Liver (tissue), 9 donors: Measurements from ENCODE around the gene KHSRP. TPM values are rescaled to one million over a fixed set of nuclear protein-coding genes. Genes with fewer than 3 reads are reported as not detected.

Source experiments
- DNase-seq: peaks from one replicate; pipeline ENCODE4 v3.0.0-alpha.2; 2017; ENCODE audit warnings: low spot score
- H3K27ac ChIP-seq, 2 donors: one replicate each; pipeline ENCODE4 v1.7.0; 2013; ENCODE audit warnings: inconsistent platforms in 2 of 2, low read length in 2 of 2, control low read depth in 1 of 2, low read depth in 1 of 2, mild to moderate bottlenecking in 1 of 2
- H3K27me3 ChIP-seq, 4 donors: one replicate each; pipeline versions ENCODE4 v1.6.1 to v1.7.0; 2013; ENCODE audit warnings: low read length in 3 of 4, inconsistent platforms in 1 of 4, mild to moderate bottlenecking in 1 of 4, moderate library complexity in 1 of 4; ENCODE audit not compliant: control insufficient read depth in 4 of 4, insufficient read depth in 4 of 4
- H3K36me3 ChIP-seq, 4 donors: one replicate each; pipeline versions ENCODE4 v1.6.1 to v1.7.0; 2013; ENCODE audit warnings: low read length in 3 of 4, mild to moderate bottlenecking in 3 of 4, low read depth in 1 of 4, moderate library complexity in 1 of 4; ENCODE audit not compliant: control insufficient read depth in 4 of 4, insufficient read depth in 3 of 4
- H3K4me1 ChIP-seq, 4 donors: one replicate each; pipeline versions ENCODE4 v1.6.1 to v1.7.0; 2013; ENCODE audit warnings: low read length in 3 of 4, mild to moderate bottlenecking in 3 of 4, moderate library complexity in 1 of 4; ENCODE audit not compliant: control insufficient read depth in 4 of 4, insufficient read depth in 4 of 4
- H3K4me3 ChIP-seq, 3 donors: one replicate each; pipeline versions ENCODE4 v1.6.1 to v1.7.0; 2013; ENCODE audit warnings: low read length in 3 of 3, control low read depth in 1 of 3, low read depth in 1 of 3, mild to moderate bottlenecking in 1 of 3
- H3K9ac ChIP-seq, 2 donors: one replicate each; pipeline ENCODE4 v1.7.0; 2013; ENCODE audit warnings: low read length in 2 of 2, mild to moderate bottlenecking in 2 of 2, moderate library complexity in 2 of 2, control low read depth in 1 of 2, low read depth in 1 of 2
- H3K9me3 ChIP-seq, 4 donors: one replicate each; pipeline versions ENCODE4 v1.6.1 to v1.7.0; 2013; ENCODE audit warnings: low read length in 3 of 4; ENCODE audit not compliant: control insufficient read depth in 4 of 4
- CTCF ChIP-seq: fragments of 150-350 bp; IDR thresholded peaks from 2 replicates; pipeline ENCODE4 v1.5.1; 2017; ENCODE audit warnings: improper control_type of control experiment, low read depth, low read length; ENCODE audit not compliant: missing input control
- FOXA1 ChIP-seq: IDR thresholded peaks from 2 replicates; pipeline ENCODE4 v1.6.1; 2016; ENCODE audit warnings: antibody characterized with exemption
- FOXA2 ChIP-seq: IDR thresholded peaks from 2 replicates; pipeline ENCODE4 v1.6.1; 2016; ENCODE audit warnings: antibody characterized with exemption
- GABPA ChIP-seq, 2 donors: IDR thresholded peaks in 1 of 2; conservative IDR thresholded peaks in 1 of 2; 2 replicates each; pipeline ENCODE4 v1.6.1; 2016; ENCODE audit warnings: antibody characterized with exemption in 2 of 2, mild to moderate bottlenecking in 1 of 2, moderate library complexity in 1 of 2
- HNF4A ChIP-seq, 2 donors: conservative IDR thresholded peaks; 2 replicates each; pipeline ENCODE4 v1.6.1; 2016; ENCODE audit warnings: antibody characterized with exemption in 2 of 2, mild to moderate bottlenecking in 2 of 2
- HNF4G ChIP-seq: IDR thresholded peaks from 2 replicates; pipeline ENCODE4 v1.6.1; 2016; ENCODE audit warnings: antibody characterized with exemption
- JUND ChIP-seq, 2 donors: IDR thresholded peaks; 2 replicates each; pipeline ENCODE4 v1.6.1; 2016; ENCODE audit warnings: antibody characterized with exemption in 2 of 2
- MAX ChIP-seq: IDR thresholded peaks from 2 replicates; pipeline ENCODE4 v1.6.1; 2016; ENCODE audit warnings: antibody characterized with exemption
- NR2F2 ChIP-seq: IDR thresholded peaks from 2 replicates; pipeline ENCODE4 v1.6.1; 2016; ENCODE audit warnings: antibody characterized with exemption
- RAD21 ChIP-seq, 2 donors: IDR thresholded peaks; 2 replicates each; pipeline ENCODE4 v1.6.1; 2016; ENCODE audit warnings: antibody characterized with exemption in 2 of 2, mild to moderate bottlenecking in 2 of 2
- RXRA ChIP-seq, 2 donors: IDR thresholded peaks; 2 replicates each; pipeline ENCODE4 v1.6.1; 2017 to 2018; ENCODE audit warnings: antibody characterized with exemption in 2 of 2, mild to moderate bottlenecking in 1 of 2
- SP1 ChIP-seq: IDR thresholded peaks from 2 replicates; pipeline ENCODE4 v1.6.1; 2018; ENCODE audit warnings: antibody characterized with exemption, mild to moderate bottlenecking
- TAF1 ChIP-seq: conservative IDR thresholded peaks from 2 replicates; pipeline ENCODE4 v1.6.1; 2016; ENCODE audit warnings: antibody characterized with exemption, mild to moderate bottlenecking
- YY1 ChIP-seq: IDR thresholded peaks from 2 replicates; pipeline ENCODE4 v1.6.1; 2016; ENCODE audit warnings: antibody characterized with exemption, mild to moderate bottlenecking
- WGBS: extraction: QIAGEN DNeasy Blood & Tissue Kit; methylation state at CpG from one replicate; pipeline ENCODE4 v1.1.7; 2013; 5-methylcytosine and 5-hydroxymethylcytosine counted together
- polyA plus RNA-seq, 2 donors: library from polyadenylated mRNA; stranded (reverse) in 1 of 2; unstranded in 1 of 2; fragments of 200-250 nt in 1 of 2; fragments of >200 nt in 1 of 2; fragmentation: Nextera tagmentation in 1 of 2; extraction: Ambion mirVana in 1 of 2; gene quantifications; one replicate each; pipeline versions ENCODE4 v1.2.1 to v1.2.3, GENCODE V29; 2013 to 2015
- total RNA-seq, 2 donors: library from RNA; depleted of rRNA; stranded (reverse); fragments of >200 nt; gene quantifications; one replicate each; pipeline ENCODE4 v1.2.3, GENCODE V29; 2014
- TF ChIP-seq, protein P1 (sequence below): IDR thresholded peaks from 2 replicates; pipeline ENCODE4 v1.6.1; 2016; ENCODE audit warnings: antibody characterized with exemption, mild to moderate bottlenecking
- TF ChIP-seq, protein P2 (sequence below): IDR thresholded peaks from 2 replicates; pipeline ENCODE4 v1.6.1; 2016; ENCODE audit warnings: antibody characterized with exemption
- TF ChIP-seq, protein P3 (sequence below): IDR thresholded peaks from 2 replicates; pipeline ENCODE4 v1.6.1; 2016; ENCODE audit warnings: antibody characterized with exemption
- donor health status: healthy.
- donor health status: healthy.
- donor health status: healthy.
- donor health status: healthy.
- donor health status: healthy.

KHSRP gene
- total and polyA plus RNA-seq, 4 donors: 8.0 to 132 (median 66.1) TPM

- peaks cover 4 to 39% (median 28%) of the 10 kb centered on the region in 4 donors for H3K36me3 ChIP-seq
- WGBS: 97% methylated on average over 19 of the region's 19 CpGs
Observed at GRCh38 chr19:6452223-6452614, 27.6 kb upstream of the KHSRP start.

GRCh38 chr19:6451583-6452222, 27.1 kb upstream of the KHSRP start:
- Histone ChIP-seq H3K4me3 (no peak overlapping the region), H3K27ac (no peak overlapping the region), H3K27me3 (no peaks in the 10 kb centered on the region), H3K9ac (no peak overlapping the region), H3K4me1 (no peaks in the 10 kb centered on the region), H3K36me3 (peaks cover 4 to 42% (median 28%) of the 10 kb centered on the region in 4 donors), H3K9me3 (peaks cover 3 to 10% (median 5%) of the 10 kb centered on the region in 4 donors)
- DNase-seq: no peak
- 97% methylated on average over 7 of the region's 7 CpGs for WGBS
- TF ChIP-seq, protein P1, sequence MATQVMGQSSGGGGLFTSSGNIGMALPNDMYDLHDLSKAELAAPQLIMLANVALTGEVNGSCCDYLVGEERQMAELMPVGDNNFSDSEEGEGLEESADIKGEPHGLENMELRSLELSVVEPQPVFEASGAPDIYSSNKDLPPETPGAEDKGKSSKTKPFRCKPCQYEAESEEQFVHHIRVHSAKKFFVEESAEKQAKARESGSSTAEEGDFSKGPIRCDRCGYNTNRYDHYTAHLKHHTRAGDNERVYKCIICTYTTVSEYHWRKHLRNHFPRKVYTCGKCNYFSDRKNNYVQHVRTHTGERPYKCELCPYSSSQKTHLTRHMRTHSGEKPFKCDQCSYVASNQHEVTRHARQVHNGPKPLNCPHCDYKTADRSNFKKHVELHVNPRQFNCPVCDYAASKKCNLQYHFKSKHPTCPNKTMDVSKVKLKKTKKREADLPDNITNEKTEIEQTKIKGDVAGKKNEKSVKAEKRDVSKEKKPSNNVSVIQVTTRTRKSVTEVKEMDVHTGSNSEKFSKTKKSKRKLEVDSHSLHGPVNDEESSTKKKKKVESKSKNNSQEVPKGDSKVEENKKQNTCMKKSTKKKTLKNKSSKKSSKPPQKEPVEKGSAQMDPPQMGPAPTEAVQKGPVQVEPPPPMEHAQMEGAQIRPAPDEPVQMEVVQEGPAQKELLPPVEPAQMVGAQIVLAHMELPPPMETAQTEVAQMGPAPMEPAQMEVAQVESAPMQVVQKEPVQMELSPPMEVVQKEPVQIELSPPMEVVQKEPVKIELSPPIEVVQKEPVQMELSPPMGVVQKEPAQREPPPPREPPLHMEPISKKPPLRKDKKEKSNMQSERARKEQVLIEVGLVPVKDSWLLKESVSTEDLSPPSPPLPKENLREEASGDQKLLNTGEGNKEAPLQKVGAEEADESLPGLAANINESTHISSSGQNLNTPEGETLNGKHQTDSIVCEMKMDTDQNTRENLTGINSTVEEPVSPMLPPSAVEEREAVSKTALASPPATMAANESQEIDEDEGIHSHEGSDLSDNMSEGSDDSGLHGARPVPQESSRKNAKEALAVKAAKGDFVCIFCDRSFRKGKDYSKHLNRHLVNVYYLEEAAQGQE: no peak
- TF ChIP-seq CTCF: no peak
- no peak for TF ChIP-seq FOXA1
- no peak for TF ChIP-seq NR2F2
- no peak for TF ChIP-seq GABPA (IDR thresholded peaks at IDR 0.05 in 1 of 2, conservative IDR thresholded peaks at IDR 0.05 in 1 of 2)
- TF ChIP-seq RXRA (IDR thresholded peaks at IDR 0.05): no peak
- no peak for TF ChIP-seq YY1
- TF ChIP-seq, protein P2, sequence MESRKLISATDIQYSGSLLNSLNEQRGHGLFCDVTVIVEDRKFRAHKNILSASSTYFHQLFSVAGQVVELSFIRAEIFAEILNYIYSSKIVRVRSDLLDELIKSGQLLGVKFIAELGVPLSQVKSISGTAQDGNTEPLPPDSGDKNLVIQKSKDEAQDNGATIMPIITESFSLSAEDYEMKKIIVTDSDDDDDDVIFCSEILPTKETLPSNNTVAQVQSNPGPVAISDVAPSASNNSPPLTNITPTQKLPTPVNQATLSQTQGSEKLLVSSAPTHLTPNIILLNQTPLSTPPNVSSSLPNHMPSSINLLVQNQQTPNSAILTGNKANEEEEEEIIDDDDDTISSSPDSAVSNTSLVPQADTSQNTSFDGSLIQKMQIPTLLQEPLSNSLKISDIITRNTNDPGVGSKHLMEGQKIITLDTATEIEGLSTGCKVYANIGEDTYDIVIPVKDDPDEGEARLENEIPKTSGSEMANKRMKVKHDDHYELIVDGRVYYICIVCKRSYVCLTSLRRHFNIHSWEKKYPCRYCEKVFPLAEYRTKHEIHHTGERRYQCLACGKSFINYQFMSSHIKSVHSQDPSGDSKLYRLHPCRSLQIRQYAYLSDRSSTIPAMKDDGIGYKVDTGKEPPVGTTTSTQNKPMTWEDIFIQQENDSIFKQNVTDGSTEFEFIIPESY: no peak
- no peak for TF ChIP-seq MAX
- TF ChIP-seq RAD21 (IDR thresholded peaks at IDR 0.05): no peak
- no peak for TF ChIP-seq TAF1
- TF ChIP-seq SP1: no peak
- no peak for TF ChIP-seq HNF4G
- TF ChIP-seq JUND (IDR thresholded peaks at IDR 0.05): no peak
- no peak for TF ChIP-seq FOXA2
- TF ChIP-seq, protein P3, sequence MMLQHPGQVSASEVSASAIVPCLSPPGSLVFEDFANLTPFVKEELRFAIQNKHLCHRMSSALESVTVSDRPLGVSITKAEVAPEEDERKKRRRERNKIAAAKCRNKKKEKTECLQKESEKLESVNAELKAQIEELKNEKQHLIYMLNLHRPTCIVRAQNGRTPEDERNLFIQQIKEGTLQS: no peak
- no peak for TF ChIP-seq HNF4A (conservative IDR thresholded peaks at IDR 0.05)

More at GRCh38 chr19:6452223-6452614, 27.6 kb upstream of the KHSRP start:
- Histone ChIP-seq H3K4me3 (no peak overlapping the region), H3K9me3 (peaks cover 3 to 10% (median 5%) of the 10 kb centered on the region in 4 donors), H3K9ac (no peak overlapping the region), H3K27ac (no peak overlapping the region), H3K4me1 (no peaks in the 10 kb centered on the region), H3K27me3 (no peaks in the 10 kb centered on the region)
- TF ChIP-seq HNF4G (no peak), MAX (no peak)
- TF ChIP-seq, protein P1: no peak
- no peak for DNase-seq
